HUES64 (cell line): Measurements from ENCODE around the gene CLASP2.

Experiments used
- H3K27ac ChIP-seq: 2 replicates; pipeline ENCODE4 v1.7.0; 2013; ENCODE audit warnings: low read depth, low read length, inconsistent platforms
- H3K27me3 ChIP-seq: 2 replicates; pipeline ENCODE4 v1.6.1; 2013; ENCODE audit warnings: mild to moderate bottlenecking, low read length; ENCODE audit not compliant: insufficient read depth
- H3K36me3 ChIP-seq: 2 replicates; pipeline ENCODE4 v1.6.1; 2013; ENCODE audit warnings: mild to moderate bottlenecking, low read length; ENCODE audit not compliant: insufficient read depth
- H3K4me1 ChIP-seq: 2 replicates; pipeline ENCODE4 v1.6.1; 2013; ENCODE audit warnings: mild to moderate bottlenecking, low read length, moderate library complexity; ENCODE audit not compliant: insufficient read depth
- H3K4me3 ChIP-seq: 2 replicates; pipeline ENCODE4 v1.5.1; 2013; ENCODE audit warnings: mild to moderate bottlenecking, low read length, moderate library complexity
- H3K9ac ChIP-seq: 2 replicates; pipeline ENCODE4 v1.6.1; 2013; ENCODE audit warnings: mild to moderate bottlenecking, low read depth, low read length
- H3K9me3 ChIP-seq: 2 replicates; pipeline ENCODE4 v1.6.1; 2013; ENCODE audit warnings: low read depth, low read length; ENCODE audit not compliant: insufficient read depth
- WGBS: fragments of 150-250, 120-280 bp; methylation state at CpG from one replicate; pipeline ENCODE4 v1.1.7; 2013; ENCODE audit warnings: missing lambda C conversion rate; 5-methylcytosine and 5-hydroxymethylcytosine counted together

The CLASP2 gene

GRCh38 chr3:33582234-33582633, 135.8 kb downstream of the CLASP2 start:
- no peak overlapping the region for H3K9ac ChIP-seq
- H3K27ac ChIP-seq: peak overlapping the region; percentile 47; the same call in 1 of the 2 replicates
- no peaks in the 10 kb centered on the region for H3K27me3 ChIP-seq
- peaks cover 35% of the 10 kb centered on the region for H3K36me3 ChIP-seq
- 85% methylated on average over 3 of the region's 3 CpGs for WGBS
- H3K4me1 ChIP-seq: peaks cover 57% of the 10 kb centered on the region
- no peak overlapping the region for H3K4me3 ChIP-seq
- no peaks in the 10 kb centered on the region for H3K9me3 ChIP-seq

DNA sequence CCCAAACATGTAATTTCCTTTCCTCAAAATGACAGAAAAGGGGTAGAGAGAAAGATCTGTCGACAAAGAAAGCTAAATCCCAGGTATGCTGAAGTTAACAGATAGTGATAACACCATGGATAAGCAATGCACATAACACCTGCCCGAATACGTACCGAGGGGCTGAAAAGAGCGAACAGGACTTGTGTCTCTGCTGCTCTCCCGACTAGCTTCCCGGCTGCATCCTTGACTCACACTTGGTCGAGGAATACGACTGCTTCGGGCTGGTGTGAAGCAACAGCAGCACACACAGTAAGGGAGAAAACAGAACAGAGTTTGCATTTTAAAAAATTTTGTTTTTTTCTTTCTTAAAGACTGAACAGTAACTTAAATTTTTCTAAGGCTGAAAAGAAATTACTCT, 136.4 kb downstream of the CLASP2 start:
- Histone ChIP-seq H3K9ac (peak overlapping the region; percentile 37; the same call in 1 of the 2 replicates), H3K27ac (peak overlapping the region; percentile 47), H3K9me3 (no peaks in the 10 kb centered on the region), H3K27me3 (no peaks in the 10 kb centered on the region), H3K4me1 (peaks cover 62% of the 10 kb centered on the region), H3K4me3 (no peak overlapping the region), H3K36me3 (peaks cover 32% of the 10 kb centered on the region)
- WGBS: 74% methylated on average over 10 of the region's 10 CpGs

GRCh38 chr3:33579840-33580239, 138.2 kb downstream of the CLASP2 start:
- Histone ChIP-seq H3K9me3 (no peaks in the 10 kb centered on the region), H3K27ac (peak overlapping the region; percentile 95), H3K4me1 (peaks cover 72% of the 10 kb centered on the region), H3K36me3 (peaks cover 33% of the 10 kb centered on the region), H3K9ac (no peak overlapping the region), H3K27me3 (no peaks in the 10 kb centered on the region), H3K4me3 (no peak overlapping the region)
- 100% methylated on average over 2 of the region's 2 CpGs for WGBS

DNA sequence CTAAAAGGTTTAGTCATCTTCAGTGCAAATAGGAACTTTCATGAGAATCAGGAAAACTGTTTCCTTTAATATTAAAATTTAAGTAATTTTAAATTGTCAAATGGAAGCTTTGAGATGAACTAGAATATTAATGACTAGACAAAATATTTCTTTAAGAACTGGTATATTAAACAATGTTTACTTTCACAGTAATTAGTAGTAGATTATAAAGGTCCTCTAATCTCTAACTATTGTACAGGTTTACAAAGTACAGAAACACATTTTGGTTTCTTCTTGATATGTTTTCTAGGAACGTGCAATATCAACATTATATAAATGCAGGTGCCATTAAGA, 138.9 kb downstream of the CLASP2 start:
- 0 out of 2 replicates have a peak overlapping the region, but pooled peaks have one; percentile 32 for H3K4me3 ChIP-seq
- WGBS: 90% methylated on average over 1 of the region's 1 CpG
- H3K4me1 ChIP-seq: peaks cover 72% of the 10 kb centered on the region
- no peaks in the 10 kb centered on the region for H3K27me3 ChIP-seq
- H3K9ac ChIP-seq: 0 out of 2 replicates have a peak overlapping the region, but pooled peaks have one; percentile 10
- H3K36me3 ChIP-seq: peaks cover 33% of the 10 kb centered on the region
- H3K9me3 ChIP-seq: no peaks in the 10 kb centered on the region
- H3K27ac ChIP-seq: peak overlapping the region; percentile 95

GRCh38 chr3:33578325-33579177, 139.5 kb downstream of the CLASP2 start:
- H3K4me1 ChIP-seq: peaks cover 70% of the 10 kb centered on the region
- no peaks in the 10 kb centered on the region for H3K9me3 ChIP-seq
- peaks cover 35% of the 10 kb centered on the region for H3K36me3 ChIP-seq
- peak overlapping the region; percentile 95 for H3K27ac ChIP-seq
- WGBS: 30% methylated on average over 1 of the region's 2 CpGs
- no peaks in the 10 kb centered on the region for H3K27me3 ChIP-seq
- H3K9ac ChIP-seq: peak overlapping the region; percentile 62
- H3K4me3 ChIP-seq: peak overlapping the region; percentile 32

DNA sequence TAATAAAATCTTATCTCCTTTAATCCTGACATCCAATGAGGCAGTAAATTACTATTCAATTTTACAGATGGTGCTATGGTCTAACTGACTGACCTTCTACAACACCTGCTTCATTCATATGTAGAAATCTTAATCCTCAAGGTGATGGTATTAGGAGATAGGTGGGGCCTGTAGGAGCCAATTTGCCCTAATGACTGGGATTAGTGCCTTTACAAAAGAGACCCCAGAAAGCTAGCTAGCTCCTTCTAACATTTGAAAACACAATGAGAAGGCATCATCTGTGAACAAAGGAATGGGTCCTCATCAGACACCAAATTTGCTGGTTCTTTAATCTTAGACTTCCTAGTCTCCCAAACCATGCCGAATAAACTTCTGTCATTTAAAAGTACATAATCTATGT, 140.5 kb downstream of the CLASP2 start:
- H3K27ac ChIP-seq: peak overlapping the region; percentile 95
- H3K9ac ChIP-seq: peak overlapping the region; percentile 62; the same call in 1 of the 2 replicates
- no CpG with 5 or more reads among the region's 1 CpG for WGBS
- H3K4me3 ChIP-seq: peak overlapping the region; percentile 32
- H3K27me3 ChIP-seq: no peaks in the 10 kb centered on the region
- peaks cover 38% of the 10 kb centered on the region for H3K36me3 ChIP-seq
- no peaks in the 10 kb centered on the region for H3K9me3 ChIP-seq
- H3K4me1 ChIP-seq: peaks cover 60% of the 10 kb centered on the region

- Histone ChIP-seq H3K36me3 (peaks cover 42% of the 10 kb centered on the region), H3K9me3 (no peaks in the 10 kb centered on the region), H3K27ac (peak overlapping the region; percentile 95), H3K4me3 (no peak overlapping the region), H3K4me1 (peaks cover 56% of the 10 kb centered on the region), H3K27me3 (no peaks in the 10 kb centered on the region), H3K9ac (no peak overlapping the region)
- 94% methylated on average over 2 of the region's 3 CpGs for WGBS
Measured at GRCh38 chr3:33577173-33577572, 140.9 kb downstream of the CLASP2 start.

DNA sequence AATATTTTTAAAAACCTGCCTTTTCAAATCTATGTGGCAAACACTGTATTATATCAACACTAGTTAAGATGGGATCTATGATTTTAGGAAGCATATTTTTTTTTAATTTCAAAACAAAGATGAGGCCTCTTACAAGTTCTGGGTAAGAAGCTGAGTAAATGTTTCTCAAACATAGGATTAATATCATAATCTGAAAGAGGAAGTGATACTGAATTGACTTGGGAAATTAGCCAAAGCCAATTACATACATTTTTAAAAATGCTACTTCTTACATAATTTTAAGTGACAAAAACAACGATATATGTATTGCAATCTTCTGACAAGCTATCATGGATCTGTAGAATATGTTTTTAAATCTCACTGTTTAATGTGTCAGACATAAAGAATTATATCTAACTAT, 142.7 kb downstream of the CLASP2 start:
- Histone ChIP-seq H3K9ac (no peak overlapping the region), H3K36me3 (peaks cover 45% of the 10 kb centered on the region), H3K4me3 (no peak overlapping the region), H3K9me3 (no peaks in the 10 kb centered on the region), H3K27ac (no peak overlapping the region), H3K4me1 (peaks cover 44% of the 10 kb centered on the region), H3K27me3 (no peaks in the 10 kb centered on the region)
- no CpG with 5 or more reads among the region's 1 CpG for WGBS

GRCh38 chr3:33557829-33558228, 160.2 kb downstream of the CLASP2 start:
- H3K4me3 ChIP-seq: no peak overlapping the region
- H3K9me3 ChIP-seq: no peaks in the 10 kb centered on the region
- H3K9ac ChIP-seq: peak overlapping the region; percentile 43
- H3K27ac ChIP-seq: peak overlapping the region; percentile 83; the same call in 1 of the 2 replicates
- peaks cover 23% of the 10 kb centered on the region for H3K4me1 ChIP-seq
- H3K27me3 ChIP-seq: no peaks in the 10 kb centered on the region
- H3K36me3 ChIP-seq: peaks cover 26% of the 10 kb centered on the region
- WGBS: 29% methylated on average over 3 of the region's 3 CpGs

DNA sequence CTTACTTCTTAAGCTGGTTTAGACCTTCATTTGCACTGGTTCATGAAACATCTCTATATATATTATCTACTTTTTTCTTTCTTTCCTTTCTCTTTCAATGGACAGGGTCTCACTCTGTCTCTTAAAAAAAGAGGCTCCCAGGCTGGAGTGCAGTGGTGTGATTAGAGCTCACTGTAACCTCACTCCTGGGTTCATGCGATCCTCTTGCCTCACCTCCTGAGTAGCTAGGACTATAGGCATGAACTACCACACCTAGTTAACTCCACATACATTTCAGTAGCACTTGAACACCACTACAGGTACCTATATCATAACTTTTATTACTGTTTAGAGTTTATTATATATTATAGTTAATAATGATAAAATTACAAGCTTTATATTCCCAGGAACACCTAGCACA, 160.8 kb downstream of the CLASP2 start:
- 93% methylated on average over 1 of the region's 1 CpG for WGBS
- peak overlapping the region; percentile 58; the same call in 1 of the 2 replicates for H3K27ac ChIP-seq
- no peak overlapping the region for H3K4me3 ChIP-seq
- H3K9ac ChIP-seq: no peak overlapping the region
- peaks cover 22% of the 10 kb centered on the region for H3K4me1 ChIP-seq
- H3K27me3 ChIP-seq: no peaks in the 10 kb centered on the region
- H3K36me3 ChIP-seq: peaks cover 32% of the 10 kb centered on the region
- H3K9me3 ChIP-seq: no peaks in the 10 kb centered on the region

GRCh38 chr3:33547101-33547500, 171.0 kb downstream of the CLASP2 start:
- H3K4me3 ChIP-seq: no peak overlapping the region
- H3K27me3 ChIP-seq: no peaks in the 10 kb centered on the region
- H3K9me3 ChIP-seq: peaks cover 6% of the 10 kb centered on the region
- H3K4me1 ChIP-seq: no peaks in the 10 kb centered on the region
- no CpG with 5 or more reads among the region's 1 CpG for WGBS
- peaks cover 83% of the 10 kb centered on the region for H3K36me3 ChIP-seq
- no peak overlapping the region for H3K27ac ChIP-seq
- no peak overlapping the region for H3K9ac ChIP-seq
